Right atrium auricular region (tissue), 2 donors: ENCODE data around the gene MPV17L2. TPM values are rescaled to one million over a fixed set of nuclear protein-coding genes. Genes with fewer than 3 reads are reported as not detected.

Experiments used
- DNase-seq: peaks from one replicate; pipeline ENCODE4 v3.0.0-alpha.2; 2019; ENCODE audit warnings: low spot score
- H3K27ac ChIP-seq, 2 donors: fragments of 200-600 bp; sonication (generic); 1 replicate in 1 of 2; 2 replicates in 1 of 2; pipeline ENCODE4 v1.5.1; 2016 to 2019
- H3K27me3 ChIP-seq, 2 donors: fragments of 200-600 bp; sonication (generic); one replicate each; pipeline versions ENCODE4 v1.5.1 to v1.6.0; 2017 to 2019
- H3K36me3 ChIP-seq: fragments of 200-600 bp; sonication (generic); one replicate; pipeline ENCODE4 v1.5.1; 2016
- H3K4me1 ChIP-seq, 2 donors: fragments of 200-600 bp; sonication (generic); one replicate each; pipeline versions ENCODE4 v1.5.1 to v1.6.0; 2017 to 2019
- H3K4me3 ChIP-seq, 2 donors: fragments of 200-600 bp; sonication (generic); 1 replicate in 1 of 2; 2 replicates in 1 of 2; pipeline ENCODE4 v1.5.1; 2017 to 2019; ENCODE audit warnings: mild to moderate bottlenecking in 1 of 2, moderate library complexity in 1 of 2
- H3K9me3 ChIP-seq, 2 donors: fragments of 200-600 bp; sonication (generic); one replicate each; pipeline ENCODE4 v1.5.1; 2019
- total RNA-seq, 2 donors: library from RNA; depleted of rRNA; stranded (reverse); fragments of >200 nt; gene quantifications; one replicate each; pipeline ENCODE4 v1.1.0, GENCODE V29; 2016
- TF ChIP-seq, protein P1 (sequence below), 2 donors: fragments of 200-600 bp; sonication (generic); IDR thresholded peaks; one replicate each; pipeline ENCODE4 v1.5.1; 2019; ENCODE audit warnings: antibody characterized with exemption in 2 of 2

MPV17L2 gene
- total RNA-seq, 2 donors from 2014 or later: 28.3 to 40.8 TPM

- peak overlapping the region; percentile 46 to 55 for H3K27ac ChIP-seq
- DNase-seq: no peak
Observed at GRCh38 chr19:18170714-18171255, 22.2 kb upstream of the MPV17L2 start.

GRCh38 chr19:18171605-18172327, 21.3 kb upstream of the MPV17L2 start:
- Histone ChIP-seq H3K27ac (peak overlapping the region; percentile 46 to 55), H3K4me1 (peaks cover 0 to 30% of the 10 kb centered on the region in 2 donors)
- TF ChIP-seq, protein P1, sequence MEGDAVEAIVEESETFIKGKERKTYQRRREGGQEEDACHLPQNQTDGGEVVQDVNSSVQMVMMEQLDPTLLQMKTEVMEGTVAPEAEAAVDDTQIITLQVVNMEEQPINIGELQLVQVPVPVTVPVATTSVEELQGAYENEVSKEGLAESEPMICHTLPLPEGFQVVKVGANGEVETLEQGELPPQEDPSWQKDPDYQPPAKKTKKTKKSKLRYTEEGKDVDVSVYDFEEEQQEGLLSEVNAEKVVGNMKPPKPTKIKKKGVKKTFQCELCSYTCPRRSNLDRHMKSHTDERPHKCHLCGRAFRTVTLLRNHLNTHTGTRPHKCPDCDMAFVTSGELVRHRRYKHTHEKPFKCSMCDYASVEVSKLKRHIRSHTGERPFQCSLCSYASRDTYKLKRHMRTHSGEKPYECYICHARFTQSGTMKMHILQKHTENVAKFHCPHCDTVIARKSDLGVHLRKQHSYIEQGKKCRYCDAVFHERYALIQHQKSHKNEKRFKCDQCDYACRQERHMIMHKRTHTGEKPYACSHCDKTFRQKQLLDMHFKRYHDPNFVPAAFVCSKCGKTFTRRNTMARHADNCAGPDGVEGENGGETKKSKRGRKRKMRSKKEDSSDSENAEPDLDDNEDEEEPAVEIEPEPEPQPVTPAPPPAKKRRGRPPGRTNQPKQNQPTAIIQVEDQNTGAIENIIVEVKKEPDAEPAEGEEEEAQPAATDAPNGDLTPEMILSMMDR (IDR thresholded peaks at IDR 0.05): no peak

More at GRCh38 chr19:18170714-18171255, 22.2 kb upstream of the MPV17L2 start:
- H3K4me3 ChIP-seq: no peak overlapping the region
- peaks cover 0 to 30% of the 10 kb centered on the region in 2 donors for H3K4me1 ChIP-seq
- no peaks in the 10 kb centered on the region for H3K9me3 ChIP-seq
- no peaks in the 10 kb centered on the region for H3K27me3 ChIP-seq
- peaks cover 27% of the 10 kb centered on the region for H3K36me3 ChIP-seq
- TF ChIP-seq, protein P1 (IDR thresholded peaks at IDR 0.05): no peak

DNA sequence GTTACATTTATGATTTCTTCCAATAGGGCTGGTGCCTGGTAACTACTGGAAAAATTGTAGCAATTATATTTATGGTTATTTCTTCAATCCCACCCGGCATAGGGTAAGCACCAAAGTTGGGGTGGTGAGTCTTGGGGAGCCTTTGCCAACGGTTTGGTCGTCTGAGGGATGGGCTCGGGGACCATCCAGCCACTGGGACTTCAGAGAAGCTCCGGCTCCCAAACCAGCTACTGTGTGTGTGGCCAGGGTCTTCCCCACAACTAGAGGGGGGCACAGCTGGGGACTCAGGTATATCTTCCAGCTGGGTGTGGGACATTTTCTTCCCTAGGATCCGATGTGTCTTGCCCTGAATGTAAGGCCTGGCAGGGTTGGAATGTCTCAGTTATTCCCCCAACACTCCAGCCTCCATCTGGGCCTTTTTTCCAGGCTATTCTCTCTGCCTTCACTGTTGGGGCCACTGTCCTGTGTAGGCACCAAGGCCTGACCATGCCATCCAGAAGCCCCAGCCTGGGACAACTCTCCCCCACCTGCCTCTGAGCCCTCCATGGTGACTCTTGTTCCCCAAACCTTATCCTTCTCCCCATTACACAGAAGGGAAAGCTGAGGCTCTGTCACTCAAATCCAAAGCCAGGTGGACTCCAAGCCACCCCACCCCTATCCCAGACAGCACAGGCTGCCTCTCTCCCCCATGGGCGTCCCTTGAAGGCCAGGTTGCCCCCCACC, 20.5 kb upstream of the MPV17L2 start:
- H3K9me3 ChIP-seq: no peaks in the 10 kb centered on the region
- DNase-seq: no peak
- H3K4me3 ChIP-seq: no peak overlapping the region
- TF ChIP-seq, protein P1 (IDR thresholded peaks at IDR 0.05): no peak
- H3K4me1 ChIP-seq: peaks cover 0 to 30% of the 10 kb centered on the region in 2 donors
- H3K36me3 ChIP-seq: peaks cover 10% of the 10 kb centered on the region
- H3K27ac ChIP-seq: peak overlapping the region; percentile 46 to 58
- H3K27me3 ChIP-seq: no peaks in the 10 kb centered on the region

More at GRCh38 chr19:18171605-18172327, 21.3 kb upstream of the MPV17L2 start:
- Histone ChIP-seq H3K9me3 (no peaks in the 10 kb centered on the region), H3K36me3 (peaks cover 17% of the 10 kb centered on the region), H3K27me3 (no peaks in the 10 kb centered on the region), H3K4me3 (no peak overlapping the region)
- DNase-seq: no peak

- Histone ChIP-seq H3K27me3 (no peaks in the 10 kb centered on the region), H3K27ac (peak overlapping the region; percentile 43 to 58), H3K4me3 (peak overlapping the region; percentile 45 to 71), H3K36me3 (peaks cover 5% of the 10 kb centered on the region), H3K4me1 (peaks cover 0 to 30% of the 10 kb centered on the region in 2 donors), H3K9me3 (no peaks in the 10 kb centered on the region)
- TF ChIP-seq, protein P1 (IDR thresholded peaks at IDR 0.05): no peak
- DNase-seq: no peak
Observed at GRCh38 chr19:18173054-18173571, 19.9 kb upstream of the MPV17L2 start.

DNA sequence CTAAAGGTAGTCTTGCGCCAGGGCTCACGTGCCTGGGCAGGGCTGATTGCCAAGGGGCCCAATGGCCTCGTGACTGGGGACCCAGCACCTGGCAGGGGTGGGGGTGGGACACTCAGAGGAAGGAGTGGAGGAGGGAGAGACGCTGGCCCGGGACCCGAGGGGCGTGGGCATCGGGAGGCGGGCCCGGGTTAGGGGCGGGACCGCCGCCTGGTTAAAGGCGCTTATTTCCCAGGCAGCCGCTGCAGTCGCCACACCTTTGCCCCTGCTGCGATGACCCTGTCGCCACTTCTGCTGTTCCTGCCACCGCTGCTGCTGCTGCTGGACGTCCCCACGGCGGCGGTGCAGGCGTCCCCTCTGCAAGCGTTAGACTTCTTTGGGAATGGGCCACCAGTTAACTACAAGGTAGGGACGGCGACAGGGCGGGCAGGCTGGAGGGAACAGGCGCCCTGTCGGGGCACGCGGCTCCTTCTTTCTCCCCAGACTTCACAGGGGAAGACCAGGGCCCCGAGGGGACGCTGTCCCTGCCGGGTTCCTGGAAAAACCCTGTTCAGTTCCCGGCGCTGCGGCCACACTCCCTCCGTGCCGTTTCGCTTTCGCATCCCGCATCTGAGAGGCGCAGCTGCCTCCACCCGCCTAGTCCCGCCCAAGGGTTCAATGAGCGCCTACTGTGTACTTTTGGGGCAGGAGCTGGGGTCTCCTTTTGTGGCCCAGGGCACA, 19.3 kb upstream of the MPV17L2 start, which contains the start of gene IFI30:
Gene IFI30, plus strand, starts transcription at position 242 of the 717 bp plus-strand sequence. Its CDS starts 29 bp downstream, at position 271.
- Histone ChIP-seq H3K9me3 (no peaks in the 10 kb centered on the region), H3K27me3 (no peaks in the 10 kb centered on the region), H3K4me1 (peaks cover 0 to 30% of the 10 kb centered on the region in 2 donors), H3K27ac (peak within 1 kb of the TSS; percentile 43 to 58), H3K36me3 (peaks cover 2% of the 10 kb centered on the region), H3K4me3 (peak within 1 kb of the TSS; percentile 45 to 71)
- TF ChIP-seq, protein P1 (IDR thresholded peaks at IDR 0.05): no peak
- DNase-seq: no peak
